ENCODE results near the gene FRS3.

Gene FRS3

DNA sequence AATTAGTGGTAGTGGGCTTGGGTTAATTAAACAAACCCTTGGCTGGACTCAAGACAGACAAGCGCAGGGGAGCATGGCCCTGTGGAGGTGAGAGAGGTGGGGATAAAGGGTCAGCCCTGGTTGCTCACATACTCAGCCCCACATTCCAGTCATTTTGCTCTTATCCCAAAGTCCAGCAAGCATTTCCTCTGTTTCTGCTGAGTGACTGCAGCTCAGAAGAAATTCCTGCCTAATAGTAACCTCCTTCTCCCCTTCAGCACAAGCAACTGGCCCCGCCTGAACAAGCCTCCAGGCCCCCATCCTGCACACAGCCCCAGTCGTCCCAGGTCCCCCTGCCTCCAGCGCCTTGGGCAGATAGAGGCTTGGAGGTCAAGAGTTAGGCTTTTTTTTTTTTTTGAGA, 40.7 kb downstream of the FRS3 start:
- FAIRE-seq, result no peak

DNA sequence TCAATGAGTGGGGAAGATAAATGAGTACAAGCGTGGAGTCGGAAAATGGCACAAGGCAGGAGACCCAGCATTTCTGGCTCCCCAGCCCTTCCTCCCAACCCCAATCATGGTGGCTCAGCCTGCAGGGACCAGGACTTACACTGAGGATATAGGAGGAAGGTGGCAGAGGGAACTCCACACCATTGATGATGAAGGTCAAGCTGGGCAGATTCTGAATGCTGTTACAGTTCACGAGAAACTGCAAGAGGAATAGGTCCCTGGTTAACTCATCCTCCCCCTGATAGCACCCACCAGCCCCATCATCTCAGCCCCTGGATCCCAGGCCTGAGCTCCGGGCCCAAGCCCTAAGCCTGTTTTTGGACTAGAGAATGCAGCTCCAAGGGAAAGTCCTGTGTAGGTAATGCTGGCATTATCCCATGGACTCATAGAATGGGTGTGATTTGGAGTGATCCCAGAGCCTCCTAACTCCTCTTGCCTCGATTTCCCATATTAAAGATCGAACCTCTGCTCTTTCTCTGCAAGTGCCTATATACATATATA, 42.0 kb downstream of the FRS3 start:
- FAIRE-seq, result no peak

DNA sequence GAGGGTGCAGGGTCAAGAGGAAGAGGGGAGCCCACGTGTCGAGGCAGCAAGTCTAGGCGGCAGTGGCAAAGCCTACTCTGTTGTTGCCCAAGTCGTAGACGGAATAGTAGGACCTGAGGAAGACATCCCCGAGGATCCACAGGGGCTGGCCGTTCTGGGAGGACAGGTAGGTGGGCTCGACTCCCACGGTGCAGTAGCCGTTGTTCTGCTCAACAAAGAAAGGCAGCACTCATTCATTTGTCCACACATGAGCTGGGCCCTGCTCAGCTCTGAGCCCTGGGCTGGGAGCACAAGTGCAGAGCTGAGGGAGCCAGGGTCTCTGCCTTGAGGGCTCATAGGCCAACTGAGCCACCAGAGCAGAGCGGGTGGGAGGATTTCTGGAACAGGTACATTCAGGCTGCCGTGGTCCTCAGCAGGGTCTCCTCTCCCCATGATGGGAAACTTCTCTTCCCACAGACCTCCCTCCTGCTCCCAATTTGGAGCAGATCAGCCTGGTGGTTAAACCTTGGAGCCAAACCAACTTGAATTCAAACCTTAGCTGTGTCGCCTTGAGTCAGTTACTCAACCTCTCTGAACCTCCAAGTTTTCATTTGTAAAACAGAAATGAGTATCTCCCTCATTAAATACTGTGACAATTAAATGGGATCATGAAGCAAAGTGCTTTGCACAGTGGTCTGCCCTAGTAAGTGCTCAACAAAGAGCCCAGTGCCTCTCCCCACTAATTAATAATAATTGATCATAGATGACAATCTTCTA, 42.7 kb downstream of the FRS3 start:
- no peak for FAIRE-seq

DNA sequence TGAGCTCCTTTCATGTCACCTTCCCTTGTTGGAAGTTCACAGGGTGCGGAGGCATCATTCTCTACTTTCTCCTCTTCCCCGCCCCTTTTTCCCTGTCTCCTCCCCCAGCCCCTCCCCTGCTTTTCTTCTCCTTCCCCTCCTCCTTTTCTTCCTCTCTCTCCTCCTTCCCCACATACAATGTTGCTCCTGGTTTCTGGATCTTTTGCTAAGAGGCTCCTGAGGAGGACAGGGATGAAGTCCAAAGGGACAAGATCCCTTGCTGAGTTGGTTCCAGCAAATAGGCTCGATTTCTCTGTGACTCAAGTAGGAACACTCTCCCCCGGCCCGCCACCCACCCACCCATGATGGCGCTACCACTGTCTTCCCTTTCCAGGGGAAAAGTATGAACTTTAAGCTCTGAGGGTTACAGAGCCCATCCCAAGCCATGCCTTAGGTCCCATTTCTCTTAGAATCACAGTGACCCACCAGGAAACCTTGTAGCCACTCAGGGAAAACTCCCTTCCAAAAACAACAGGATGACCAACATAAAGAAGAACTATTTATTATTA, 43.4 kb downstream of the FRS3 start:
- FAIRE-seq, result no peak

DNA sequence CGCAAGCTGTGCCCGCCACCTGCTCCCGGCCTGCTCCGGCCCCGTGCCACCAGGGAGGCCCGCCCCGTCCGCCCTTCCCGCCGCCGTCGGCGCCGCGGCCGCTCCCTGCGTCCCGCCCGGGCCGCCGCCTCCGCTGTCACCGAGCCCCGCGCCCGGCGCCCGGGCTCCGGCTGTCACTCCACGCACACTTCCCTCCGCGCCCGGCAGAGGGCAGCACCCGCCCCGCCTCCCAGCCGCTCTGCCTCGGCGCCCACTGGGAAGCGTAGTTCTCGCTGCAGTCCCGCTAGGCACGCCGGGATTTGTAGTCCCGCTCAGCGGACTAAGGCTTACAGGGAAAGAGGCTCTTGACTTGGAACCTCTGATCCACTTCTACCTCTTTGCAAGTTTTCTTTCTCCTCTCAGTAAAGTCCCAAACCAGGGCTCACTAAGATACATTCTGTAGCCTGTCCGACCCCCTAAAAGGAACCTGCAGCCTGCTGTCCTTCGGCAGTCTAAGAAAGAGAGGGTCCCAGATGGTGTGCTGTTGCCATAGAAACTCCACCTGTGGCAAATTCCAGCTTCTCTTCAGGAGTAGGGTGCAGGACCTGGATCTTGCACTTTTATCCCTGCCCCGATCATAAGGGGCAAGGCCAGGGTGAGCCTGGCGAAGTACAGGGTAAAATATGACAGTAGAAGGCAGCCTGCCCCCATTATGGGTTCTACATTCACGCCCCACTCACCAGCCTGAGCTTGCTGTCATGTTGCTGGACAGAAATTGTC, 44.1 kb downstream of the FRS3 start, which contains the start of gene TFEB:
TSS of gene TFEB (minus strand) at position 182 of the 759 bp plus-strand sequence. CDS start 44,395 bp downstream, outside the sequence.
- no peak for FAIRE-seq

DNA sequence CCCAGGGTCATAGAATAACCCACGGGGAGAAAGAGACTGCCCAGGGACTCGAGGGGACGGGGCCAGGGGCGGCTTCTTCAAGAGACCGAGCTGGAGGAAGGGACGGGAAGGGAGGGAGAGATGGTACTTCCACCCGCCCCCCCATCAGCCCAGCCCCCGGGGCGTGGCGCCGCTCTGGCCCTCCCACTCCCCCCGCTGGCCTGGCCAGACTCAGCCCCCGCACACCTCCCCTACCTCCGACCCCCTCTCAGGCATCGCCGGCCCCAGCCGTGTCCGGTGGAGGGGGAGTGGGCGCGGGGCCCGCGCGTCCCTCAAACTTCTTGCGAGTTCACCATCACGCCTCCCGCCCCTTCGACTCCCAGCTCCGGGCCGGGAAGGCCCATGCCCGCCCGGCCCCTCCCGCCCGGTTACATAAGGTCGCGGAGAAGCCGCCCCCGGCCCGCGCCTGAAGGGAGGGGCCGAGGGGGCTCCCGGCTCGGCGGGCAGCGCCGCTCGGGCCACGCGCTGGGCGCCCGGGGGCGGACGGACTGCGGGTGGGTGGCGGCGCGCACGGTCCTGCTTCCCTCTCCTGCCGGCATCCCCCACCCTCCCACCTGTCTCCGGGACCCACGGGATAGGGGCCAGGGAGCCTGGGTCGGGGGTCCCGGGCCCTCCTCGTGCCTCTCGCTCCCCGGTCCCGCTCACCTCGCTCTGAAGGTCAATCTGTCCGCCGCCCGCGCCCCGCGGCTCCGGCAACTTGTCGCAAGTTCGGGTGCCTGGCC, 44.9 kb downstream of the FRS3 start:
- FAIRE-seq, result no peak

DNA sequence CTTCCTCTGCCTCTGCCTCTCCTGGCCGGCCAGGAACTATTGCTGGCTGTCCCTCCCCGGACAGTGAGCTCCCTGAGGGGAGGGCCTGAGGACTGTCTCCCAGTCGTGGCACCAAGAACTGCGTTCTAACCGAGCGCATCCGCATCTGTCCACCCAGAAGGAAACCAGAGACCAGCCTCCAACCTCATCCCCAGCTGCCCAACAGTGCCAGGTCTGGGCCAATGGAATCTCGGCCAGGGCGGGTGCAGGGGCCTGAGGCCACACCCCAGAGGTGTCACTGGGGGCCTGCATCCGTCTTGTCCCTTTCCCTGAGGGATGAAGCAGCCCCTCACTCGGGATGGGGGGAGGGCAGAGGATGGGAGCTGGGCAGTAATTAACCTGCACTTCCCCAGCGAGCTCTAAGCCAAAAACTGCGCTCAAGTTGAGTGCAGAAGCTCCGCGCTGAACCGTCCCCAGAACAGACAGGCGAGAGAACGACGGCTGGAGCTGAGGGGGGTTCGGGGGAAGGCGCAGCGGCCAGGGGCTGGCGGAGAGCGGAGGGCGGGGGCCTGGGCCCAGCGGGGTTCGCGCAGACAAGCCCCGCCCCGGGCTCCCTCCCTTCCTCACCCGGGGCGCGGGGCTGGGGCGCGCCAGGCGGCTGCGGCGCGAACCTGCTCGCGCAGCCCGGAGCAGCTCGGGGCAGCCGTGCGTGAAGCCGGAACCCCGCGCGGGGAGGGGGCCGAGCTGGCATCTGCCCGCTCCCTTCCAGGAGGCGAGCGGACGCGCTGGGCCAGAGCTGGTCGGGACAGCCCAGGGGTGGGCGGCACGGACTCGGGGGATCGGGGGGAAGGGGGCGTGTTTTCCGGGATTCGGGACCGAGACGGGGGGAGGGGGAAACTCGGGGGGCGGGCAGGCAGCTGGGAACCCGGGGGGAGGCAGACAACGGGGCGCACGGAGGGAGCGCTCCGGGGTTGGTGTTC, 45.7 kb downstream of the FRS3 start:
- no peak for FAIRE-seq

DNA sequence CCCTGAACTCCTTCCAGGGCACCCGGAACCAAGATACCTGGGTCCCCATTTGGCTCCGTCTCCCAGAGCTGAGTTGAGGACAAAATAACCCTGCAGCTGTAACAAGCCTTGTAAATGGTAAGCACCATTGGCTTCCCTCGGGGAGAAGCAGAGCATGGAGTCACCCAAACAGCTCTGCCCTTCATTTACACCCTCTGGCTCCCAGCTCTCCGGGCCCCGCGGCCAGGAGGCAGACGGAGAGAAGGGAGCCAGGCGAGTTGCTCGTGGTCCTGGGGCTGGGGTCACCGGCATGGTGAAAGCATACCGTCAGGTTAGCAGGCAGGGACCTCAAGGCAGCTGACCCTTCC, 46.4 kb downstream of the FRS3 start:
- FAIRE-seq, result no peak

DNA sequence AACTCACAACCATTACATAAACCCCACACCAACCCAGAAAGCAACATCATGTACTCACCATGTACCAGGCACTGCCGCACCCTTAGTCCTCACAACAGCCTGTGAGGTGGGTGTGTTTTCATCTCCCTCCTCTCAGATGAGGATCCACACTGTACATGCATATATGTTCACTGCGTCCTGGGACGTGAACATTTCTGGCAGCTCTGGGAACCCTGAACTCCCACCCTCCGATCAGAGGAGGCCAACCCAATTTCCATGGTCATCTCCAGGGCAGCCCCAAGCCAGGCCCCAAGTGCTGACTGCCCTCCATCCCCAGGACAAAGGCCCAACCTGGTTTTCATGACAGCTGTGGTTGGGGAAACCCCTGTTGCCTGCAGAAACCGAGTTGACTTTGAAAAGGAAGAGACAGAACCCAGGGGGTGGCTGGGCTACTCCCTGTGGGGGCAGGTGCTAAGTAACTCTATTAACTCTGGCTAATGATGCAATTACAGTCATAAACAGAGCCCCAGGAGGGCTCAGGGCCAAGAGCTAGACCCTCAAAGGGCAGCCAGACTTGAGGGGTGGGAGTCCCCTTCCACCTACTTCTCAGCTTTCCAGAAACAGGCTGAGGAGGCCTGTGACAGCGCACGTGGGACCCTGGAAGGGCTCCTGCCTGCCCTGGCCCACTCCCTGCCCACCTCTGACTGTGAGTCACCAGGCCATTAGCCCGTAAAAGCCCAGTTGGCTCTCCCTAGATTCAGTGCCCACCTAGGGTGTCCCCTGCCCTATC, 46.9 kb downstream of the FRS3 start:
- FAIRE-seq, result no peak

DNA sequence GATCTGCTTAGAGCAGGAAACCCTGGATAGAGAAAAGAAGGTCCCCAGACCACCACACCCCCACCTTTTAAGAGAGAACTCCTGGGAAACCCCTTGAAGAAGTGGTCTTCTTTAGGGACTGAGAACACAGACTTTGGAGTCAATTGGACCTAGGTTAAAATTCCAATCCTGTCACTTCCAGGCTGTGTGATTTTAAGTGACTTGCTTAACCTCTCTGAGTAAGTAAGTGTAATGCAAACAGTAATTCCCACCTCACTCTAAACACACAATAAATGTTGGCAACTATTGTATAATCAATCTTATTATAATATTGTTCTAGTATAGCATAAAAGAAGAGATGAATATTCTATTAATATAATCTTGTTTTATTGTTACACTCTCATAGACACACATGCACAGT, 47.6 kb downstream of the FRS3 start:
- no peak for FAIRE-seq

DNA sequence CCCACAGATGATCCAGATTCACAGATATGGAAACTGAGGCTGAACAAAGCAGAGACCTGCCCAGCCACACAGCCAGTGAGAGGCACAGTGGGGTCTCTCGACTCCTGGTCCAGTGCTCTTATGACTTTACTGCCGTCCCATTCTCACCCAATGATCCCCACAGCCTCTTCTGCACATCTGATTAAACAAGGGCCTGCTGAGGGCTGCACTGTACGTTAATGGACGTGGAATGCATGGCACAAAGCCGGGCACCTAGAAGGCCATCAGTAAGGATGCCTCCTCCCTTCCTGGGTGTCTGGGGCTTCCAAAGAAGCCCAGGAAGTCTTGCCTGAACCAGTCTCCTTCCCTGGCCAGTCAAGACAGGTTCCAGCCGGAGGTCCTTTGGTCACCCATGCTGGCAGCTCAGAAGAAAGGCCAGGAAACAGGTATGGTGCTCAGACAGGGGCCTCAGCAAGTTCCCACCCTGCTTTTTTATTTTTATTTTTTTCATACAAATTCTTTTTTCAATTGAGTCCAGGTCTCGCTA, 48.1 kb downstream of the FRS3 start:
- FAIRE-seq, result no peak

DNA sequence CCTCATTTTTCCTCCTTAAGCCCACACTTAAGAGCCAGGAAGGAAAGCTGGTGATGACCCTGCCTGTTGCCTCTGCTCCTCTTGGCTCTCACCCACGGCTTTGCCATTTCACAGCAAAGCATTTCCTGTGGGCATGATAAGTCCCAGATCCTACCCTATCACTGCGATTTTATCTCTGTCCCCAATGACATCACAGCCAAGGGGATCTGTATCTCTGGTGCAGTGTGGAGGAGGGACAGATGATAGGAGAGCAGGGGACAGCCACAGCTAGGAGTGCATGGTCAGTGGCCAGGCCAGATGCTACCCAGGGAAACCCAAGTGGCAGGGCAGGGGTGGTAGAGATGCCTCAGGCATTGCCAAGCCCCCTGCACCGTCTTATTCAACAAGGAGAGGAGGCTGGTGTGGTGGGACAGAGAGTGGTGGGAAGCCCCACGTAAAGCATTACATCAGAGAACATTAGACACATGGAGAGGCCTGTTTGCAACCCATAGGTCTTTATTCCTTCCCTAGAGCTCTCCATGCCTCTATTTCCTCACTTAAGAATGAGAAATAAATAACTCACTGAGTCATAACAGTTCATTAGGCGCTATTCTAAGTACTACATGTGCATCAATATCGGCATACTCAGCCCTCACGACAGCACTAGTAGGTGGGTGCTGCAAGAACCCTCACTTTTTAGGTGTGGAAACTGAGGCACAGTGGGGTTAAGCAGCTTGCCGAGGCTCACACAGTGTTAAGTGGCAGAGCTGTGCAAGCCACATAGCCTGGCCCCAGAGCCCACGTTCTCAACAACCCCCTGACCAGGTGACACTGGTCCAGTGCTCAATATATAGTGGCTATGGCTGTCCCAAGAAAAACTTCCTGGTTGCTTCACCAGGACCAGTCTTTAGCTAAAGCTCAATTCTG, 48.9 kb downstream of the FRS3 start:
- FAIRE-seq, result no peak

DNA sequence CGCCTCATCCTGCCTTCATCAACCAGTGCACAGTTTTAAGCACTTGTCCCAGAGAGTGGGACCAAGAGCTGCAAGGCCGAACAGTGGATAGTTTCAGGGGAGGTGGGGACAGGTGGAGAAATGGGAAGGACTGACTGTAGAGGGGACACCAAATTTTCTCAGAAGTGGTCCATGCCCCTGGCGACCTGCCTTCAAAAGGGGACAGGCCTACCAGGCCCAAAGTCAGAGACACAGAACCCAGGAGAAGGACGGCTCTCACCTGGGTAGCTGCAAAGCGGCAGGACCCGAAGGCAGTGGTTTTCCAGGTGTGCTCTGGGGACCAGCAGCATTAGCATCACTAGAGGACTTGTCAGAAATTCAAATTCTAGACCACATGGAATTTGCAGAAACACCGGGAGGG, 50.1 kb downstream of the FRS3 start:
- FAIRE-seq, result no peak

DNA sequence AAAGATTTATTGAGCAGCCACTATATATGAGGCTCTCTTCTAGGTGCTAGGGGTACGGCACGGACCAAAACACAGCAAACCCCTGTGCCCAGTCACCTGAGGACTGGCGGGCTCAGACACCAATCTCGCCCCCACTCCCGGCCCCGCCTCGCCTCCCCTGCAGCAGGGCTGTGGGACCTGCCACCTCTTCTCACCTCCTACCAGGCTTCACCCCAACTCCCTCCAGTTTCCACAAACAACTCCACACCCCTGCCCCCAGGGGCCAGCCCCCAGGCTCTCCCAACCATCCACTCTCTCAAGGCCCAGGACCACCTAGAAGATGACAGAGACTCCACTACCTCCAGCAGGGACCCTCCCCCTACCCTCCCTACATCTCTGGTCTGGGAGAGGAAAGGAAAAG, 50.7 kb downstream of the FRS3 start:
- FAIRE-seq, result no peak

DNA sequence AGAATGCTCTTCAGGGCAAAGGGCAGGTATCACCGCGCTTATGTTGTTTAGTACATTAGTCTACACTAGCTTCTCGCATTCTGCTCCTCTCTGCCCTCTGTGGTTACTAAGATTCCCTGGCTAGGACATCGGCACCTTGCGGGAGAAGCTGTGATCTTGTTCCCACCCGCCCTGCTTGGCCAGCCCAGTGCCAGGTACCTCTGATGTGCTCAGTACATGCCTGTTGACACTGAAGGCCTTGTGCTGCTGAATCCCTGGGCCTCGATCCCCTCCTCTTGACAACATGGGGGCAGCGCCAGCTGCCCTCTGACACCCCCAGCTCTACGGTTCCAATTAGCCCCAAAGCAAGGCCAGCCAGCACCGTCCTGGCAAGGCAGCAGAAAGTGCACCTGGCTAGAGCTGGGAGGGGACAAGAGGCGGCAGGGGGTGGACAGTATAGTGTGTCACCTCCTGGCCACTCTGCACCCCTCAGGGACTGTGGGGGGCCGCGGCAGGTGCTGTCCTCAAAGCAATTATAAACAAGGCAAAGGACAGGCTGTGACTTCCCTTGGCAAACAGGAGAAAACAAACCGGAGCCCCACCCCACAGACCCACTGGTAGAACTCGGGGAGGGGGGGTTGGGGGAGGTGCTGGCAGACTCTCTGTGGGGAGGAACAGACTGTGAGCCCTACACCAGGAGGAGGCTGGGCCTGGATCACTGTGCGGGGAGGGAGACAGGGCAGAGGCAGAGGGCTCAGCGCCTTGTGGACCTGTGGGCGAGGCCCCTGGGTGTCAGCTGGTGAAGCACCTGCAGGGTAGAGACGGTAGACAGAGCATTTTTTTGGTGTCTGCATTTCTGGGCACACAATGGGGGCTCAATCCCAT, 51.4 kb downstream of the FRS3 start:
- FAIRE-seq, result no peak

DNA sequence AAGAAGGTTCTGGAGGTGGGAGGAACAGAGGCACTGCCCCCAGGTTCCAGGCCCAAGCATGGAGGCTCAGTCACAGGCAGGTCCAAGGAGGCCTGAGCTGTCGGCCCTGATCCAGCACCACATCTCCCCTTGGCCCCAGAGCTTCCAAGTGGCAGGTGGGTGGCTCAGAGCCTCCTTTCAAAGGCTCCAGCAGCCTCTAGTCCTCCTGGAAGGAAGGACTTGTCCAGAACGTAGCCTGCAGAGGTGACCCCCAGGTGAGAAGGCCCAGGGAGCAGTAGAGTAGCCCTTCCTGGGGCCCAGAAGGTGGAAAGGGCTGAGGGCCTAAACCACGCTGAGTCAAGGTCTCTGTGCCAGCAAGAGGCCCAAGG, 52.0 kb downstream of the FRS3 start:
- FAIRE-seq, result no peak

DNA sequence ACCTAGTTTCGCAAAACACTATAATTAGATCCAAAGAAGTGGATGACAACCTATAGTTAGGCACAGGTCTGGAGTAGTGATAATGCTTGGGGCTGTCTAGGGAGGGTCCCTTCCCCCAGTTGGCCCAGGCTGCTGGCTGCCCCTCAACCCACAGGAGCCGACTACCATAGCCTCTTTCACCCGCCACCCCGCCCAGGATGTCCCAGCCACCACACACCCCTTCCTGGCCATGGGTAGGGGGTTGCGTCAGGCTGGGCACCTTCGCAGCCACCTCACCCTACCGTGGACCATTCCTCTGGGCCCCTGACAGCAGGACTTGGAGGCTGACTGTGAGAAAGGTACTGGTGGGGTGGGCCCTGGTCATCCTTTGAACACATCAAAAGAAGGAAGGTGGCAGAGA, 52.8 kb downstream of the FRS3 start:
- no peak for FAIRE-seq

DNA sequence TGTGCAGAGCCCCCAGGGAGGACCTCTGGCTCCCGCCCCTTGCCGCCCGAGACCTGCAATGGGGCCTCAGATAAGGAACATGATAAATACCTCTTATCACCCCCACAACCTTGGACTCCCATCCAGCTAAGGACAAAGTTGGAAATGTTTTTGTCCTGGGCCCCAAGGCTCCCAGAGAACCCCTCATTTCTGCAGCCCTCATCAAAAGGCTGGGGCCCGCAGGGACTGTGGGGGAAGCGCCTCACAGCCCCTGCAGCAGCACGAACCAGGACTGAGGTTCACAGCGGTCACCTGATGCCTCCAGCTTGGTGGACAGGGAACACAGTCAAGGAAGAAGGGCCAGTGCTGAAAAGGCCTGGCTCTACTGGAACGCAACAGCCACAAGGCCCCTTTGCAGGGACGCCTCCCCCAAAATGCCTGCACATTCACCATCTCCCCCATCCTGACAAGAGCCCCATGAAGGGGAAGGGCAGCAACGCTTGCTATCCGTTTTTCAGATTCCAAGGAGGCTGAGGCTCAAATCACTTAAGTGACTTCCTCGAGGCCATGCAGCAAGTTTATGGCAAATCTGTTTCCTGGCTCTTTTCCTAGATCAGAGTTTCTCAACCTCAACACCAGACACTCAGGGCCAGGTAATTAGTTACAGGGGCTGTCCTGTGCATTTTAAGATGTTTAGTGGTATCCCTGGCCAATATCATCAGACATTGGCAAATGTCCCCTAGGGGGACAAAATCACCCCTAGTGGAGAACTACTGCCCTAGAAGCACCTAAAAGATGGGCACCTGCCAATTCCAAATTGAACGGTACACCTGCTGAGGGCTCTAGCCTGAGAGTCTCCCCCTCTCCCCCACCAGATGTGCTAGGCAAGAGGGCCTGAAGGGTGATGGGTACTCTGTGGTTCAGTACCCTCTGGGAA, 54.9 kb downstream of the FRS3 start:
- FAIRE-seq, result no peak

Data from islet of Langerhans (tissue), 1 donor.